Chondrocyte (in vitro differentiated cells): Measurements from ENCODE around the gene TCAP. TPM values are rescaled to one million over a fixed set of nuclear protein-coding genes. Genes with fewer than 3 reads are reported as not detected.
A peak's percentile ranks its signal among the peaks of the same experiment; 100 is the strongest.
"Not testable (repeated sequence)": the region's sequence is repeated elsewhere in the genome, so short reads cannot be mapped to it uniquely, and the experiment has no call there.

Source experiments
- DNase-seq: peaks from one replicate; pipeline ENCODE4 v3.0.0; 2021; ENCODE audit warnings: mixed read lengths, low spot score
- H3K27ac Mint-ChIP-seq: one replicate; pipeline ENCODE4 v1.8.0; 2021; ENCODE audit warnings: mild to moderate bottlenecking, moderate library complexity, mixed read lengths; ENCODE audit not compliant: unreplicated experiment
- H3K27me3 Mint-ChIP-seq: 2 replicates; pipeline ENCODE4 v1.8.0; 2021; ENCODE audit warnings: low read depth, mixed read lengths
- H3K36me3 Mint-ChIP-seq: 2 replicates; pipeline ENCODE4 v1.8.0; 2021; ENCODE audit warnings: low read depth, mixed read lengths
- H3K4me1 Mint-ChIP-seq: 2 replicates; pipeline ENCODE4 v1.8.0; 2021; ENCODE audit warnings: low read depth, mild to moderate bottlenecking, mixed read lengths
- H3K4me3 Mint-ChIP-seq: one replicate; pipeline ENCODE4 v1.8.0; 2021; ENCODE audit warnings: mild to moderate bottlenecking, moderate library complexity, mixed read lengths; ENCODE audit not compliant: unreplicated experiment
- H3K9me3 Mint-ChIP-seq: 2 replicates; pipeline ENCODE4 v1.8.0; 2021; ENCODE audit warnings: low read depth, mixed read lengths
- CTCF ChIP-seq: fragments of 200-600 bp; sonication (generic); IDR thresholded peaks from 2 replicates; pipeline ENCODE4 v1.5.0; 2021; ENCODE audit warnings: antibody characterized with exemption, mild to moderate bottlenecking, moderate library complexity
- total RNA-seq: library from RNA; stranded (reverse); gene quantifications from 3 replicates; pipeline ENCODE4 v1.2.1, GENCODE V29; 2021

TCAP gene
- total RNA-seq, 1 donor from 2014 or later: 0.77 TPM

GRCh38 chr17:39709319-39709997, 44.3 kb downstream of the TCAP start:
- H3K36me3 Mint-ChIP-seq: peaks cover 17% of the 10 kb centered on the region
- peaks cover 9% of the 10 kb centered on the region for H3K4me1 Mint-ChIP-seq
- H3K9me3 Mint-ChIP-seq: no peaks in the 10 kb centered on the region
- H3K4me3 Mint-ChIP-seq: no peak overlapping the region
- H3K27me3 Mint-ChIP-seq: no peaks in the 10 kb centered on the region
- DNase-seq: no peak
- peak overlapping the region; percentile 13 for H3K27ac Mint-ChIP-seq
- TF ChIP-seq CTCF: no peak

- no peaks in the 10 kb centered on the region for H3K27me3 Mint-ChIP-seq
- no peak overlapping the region for H3K4me3 Mint-ChIP-seq
- H3K36me3 Mint-ChIP-seq: peaks cover 18% of the 10 kb centered on the region
- peaks cover 1% of the 10 kb centered on the region for H3K4me1 Mint-ChIP-seq
- no peak for TF ChIP-seq CTCF
- H3K9me3 Mint-ChIP-seq: no peaks in the 10 kb centered on the region
- H3K27ac Mint-ChIP-seq: no peak overlapping the region
- no peak for DNase-seq
Measured at GRCh38 chr17:39709998-39710964, 45.1 kb downstream of the TCAP start.

GRCh38 chr17:39711071-39711470, 45.9 kb downstream of the TCAP start:
- DNase-seq, H3K27me3 Mint-ChIP-seq, H3K4me1 Mint-ChIP-seq, H3K9me3 Mint-ChIP-seq, H3K27ac Mint-ChIP-seq, H3K4me3 Mint-ChIP-seq: not testable (repeated sequence)
- peaks cover 20% of the 10 kb centered on the region for H3K36me3 Mint-ChIP-seq

- no peak overlapping the region for H3K4me3 Mint-ChIP-seq
- no peaks in the 10 kb centered on the region for H3K27me3 Mint-ChIP-seq
- DNase-seq: no peak
- no peaks in the 10 kb centered on the region for H3K9me3 Mint-ChIP-seq
- H3K4me1 Mint-ChIP-seq: no peaks in the 10 kb centered on the region
- peaks cover 20% of the 10 kb centered on the region for H3K36me3 Mint-ChIP-seq
- no peak overlapping the region for H3K27ac Mint-ChIP-seq
- TF ChIP-seq CTCF: no peak
Measured at GRCh38 chr17:39711851-39712250, 46.7 kb downstream of the TCAP start.

GRCh38 chr17:39714234-39714633, 49.1 kb downstream of the TCAP start:
- H3K4me3 Mint-ChIP-seq: no peak overlapping the region
- H3K4me1 Mint-ChIP-seq: no peaks in the 10 kb centered on the region
- peaks cover 24% of the 10 kb centered on the region for H3K36me3 Mint-ChIP-seq
- no peaks in the 10 kb centered on the region for H3K9me3 Mint-ChIP-seq
- no peak for TF ChIP-seq CTCF
- no peak overlapping the region for H3K27ac Mint-ChIP-seq
- DNase-seq: no peak
- H3K27me3 Mint-ChIP-seq: no peaks in the 10 kb centered on the region
